Muscle layer of colon (tissue), 2 donors: ENCODE data around the gene UACA.

Experiments
- H3K27ac ChIP-seq: one replicate; pipeline ENCODE4 v1.7.0; 2013; ENCODE audit warnings: low read depth, mild to moderate bottlenecking, low read length, moderate library complexity
- H3K27me3 ChIP-seq, 2 donors: one replicate each; pipeline ENCODE4 v1.7.0; 2013; ENCODE audit warnings: low read length in 2 of 2, mild to moderate bottlenecking in 2 of 2; ENCODE audit not compliant: insufficient read depth in 2 of 2, control insufficient read depth in 1 of 2
- H3K36me3 ChIP-seq: one replicate; pipeline ENCODE4 v1.7.0; 2013; ENCODE audit warnings: mild to moderate bottlenecking, low read length; ENCODE audit not compliant: insufficient read depth
- H3K4me1 ChIP-seq: one replicate; pipeline ENCODE4 v1.7.0; 2013; ENCODE audit warnings: mild to moderate bottlenecking, low read length; ENCODE audit not compliant: insufficient read depth
- H3K4me3 ChIP-seq, 2 donors: one replicate each; pipeline ENCODE4 v1.7.0; 2013; ENCODE audit warnings: low read length in 2 of 2, low read depth in 1 of 2, mild to moderate bottlenecking in 1 of 2, moderate library complexity in 1 of 2
- H3K9ac ChIP-seq: one replicate; pipeline ENCODE4 v1.7.0; 2013; ENCODE audit warnings: low read length
- H3K9me3 ChIP-seq: one replicate; pipeline ENCODE4 v1.7.0; 2013; ENCODE audit warnings: mild to moderate bottlenecking, low read length
- donor health status: abdominal sarcoma.
- donor health status: Adenocarcinoma of cecum.

Gene UACA

DNA sequence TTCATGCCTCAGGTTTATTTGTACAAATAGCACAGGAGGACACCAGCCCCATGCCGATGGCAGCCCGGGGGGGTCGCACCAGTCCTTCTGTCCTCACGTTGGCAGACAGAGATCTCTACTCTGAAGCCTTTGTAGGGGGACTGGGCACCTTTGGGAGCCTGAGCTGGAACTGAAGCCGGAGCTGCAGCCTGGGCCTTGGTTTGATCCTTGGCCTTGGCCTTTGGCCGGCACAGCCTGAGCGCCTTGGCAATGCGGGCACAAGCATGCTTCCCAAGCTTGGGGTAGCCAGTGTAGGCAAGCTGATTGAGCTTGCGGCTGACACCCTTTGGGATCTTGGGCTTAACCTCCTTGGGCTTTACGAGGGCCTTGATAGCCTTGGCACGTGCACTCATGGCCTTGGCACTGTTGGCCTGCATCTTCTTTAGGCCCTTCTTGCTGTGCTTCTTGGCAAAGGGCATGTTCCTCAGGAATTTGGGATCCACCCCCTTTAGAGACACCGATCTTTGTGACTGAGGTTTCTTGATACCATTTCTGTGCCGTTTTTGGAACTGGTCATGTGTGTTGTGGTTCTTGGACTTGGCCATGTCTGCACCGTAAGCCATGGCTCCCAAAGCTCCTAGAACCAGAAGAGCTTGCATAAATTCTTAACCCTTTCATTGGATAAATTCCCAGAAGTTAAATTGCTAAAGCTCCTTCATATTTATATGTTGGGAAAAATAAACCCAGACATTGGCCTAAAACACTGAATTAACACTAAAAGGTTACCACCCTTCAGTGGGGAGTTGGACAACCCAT lies 33.4 kb upstream of the UACA start:
- no peaks in the 10 kb centered on the region for H3K27me3 ChIP-seq
- no peaks in the 10 kb centered on the region for H3K36me3 ChIP-seq
- no peak overlapping the region for H3K9ac ChIP-seq
- no peak overlapping the region for H3K27ac ChIP-seq
- H3K9me3 ChIP-seq = no peaks in the 10 kb centered on the region
- no peaks in the 10 kb centered on the region for H3K4me1 ChIP-seq
- H3K4me3 ChIP-seq = no peak overlapping the region

DNA sequence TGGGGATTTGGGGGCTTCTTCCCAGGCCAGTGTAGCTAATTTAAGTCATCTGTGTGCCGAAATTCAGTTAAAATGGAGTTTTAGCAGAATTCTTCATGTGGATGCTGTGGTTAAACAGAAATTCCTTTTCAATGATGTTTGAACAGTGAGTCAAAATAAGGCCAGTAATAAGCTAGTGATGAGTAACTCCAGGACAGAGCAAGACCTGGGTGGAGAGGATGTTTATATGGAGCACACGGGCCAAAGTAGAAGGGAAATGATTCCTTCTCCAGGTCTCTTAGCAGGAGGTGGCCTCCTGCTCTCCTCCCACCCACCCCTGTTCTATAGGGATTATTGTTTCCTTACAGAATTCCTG lies 31.9 kb upstream of the UACA start:
- Histone ChIP-seq H3K9me3 (no peaks in the 10 kb centered on the region), H3K36me3 (no peaks in the 10 kb centered on the region), H3K9ac (no peak overlapping the region), H3K4me1 (no peaks in the 10 kb centered on the region), H3K27me3 (no peaks in the 10 kb centered on the region), H3K27ac (no peak overlapping the region), H3K4me3 (no peak overlapping the region)

DNA sequence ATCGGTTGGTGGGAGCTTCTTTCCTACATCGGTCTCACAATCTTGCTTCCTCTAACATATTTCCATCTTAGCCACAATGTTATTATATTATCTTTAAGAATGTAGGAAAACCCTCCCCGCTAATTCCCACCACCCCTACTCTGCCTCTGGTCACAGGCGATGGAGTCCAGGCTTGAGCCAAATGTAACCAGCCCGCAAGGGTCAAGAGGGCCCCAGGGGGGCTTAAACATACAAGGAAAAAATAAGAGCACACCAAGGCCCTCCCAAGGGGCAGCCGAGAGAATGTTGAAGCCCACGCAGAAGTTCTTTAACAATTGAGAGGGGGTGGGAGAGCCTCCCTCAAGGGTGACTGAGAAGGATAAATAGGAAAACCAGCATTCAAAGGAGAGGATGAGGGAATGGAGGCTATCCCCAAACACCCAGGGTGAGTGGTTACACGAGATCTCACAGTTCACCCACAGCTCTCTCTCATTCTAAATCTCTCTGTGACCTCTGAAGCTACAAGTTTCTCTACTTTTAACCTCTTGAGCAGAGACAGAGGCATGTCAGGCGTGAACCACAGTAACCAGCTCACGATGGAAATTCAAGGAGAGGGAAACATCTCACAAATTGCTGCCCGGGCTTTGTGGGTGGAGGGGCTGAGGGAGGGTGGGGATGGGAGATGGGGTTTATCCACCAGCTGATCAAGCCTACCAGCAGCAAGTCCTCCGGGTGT lies 31.4 kb upstream of the UACA start:
- Histone ChIP-seq H3K27ac (no peak overlapping the region), H3K4me3 (no peak overlapping the region), H3K27me3 (no peaks in the 10 kb centered on the region), H3K9ac (no peak overlapping the region), H3K36me3 (no peaks in the 10 kb centered on the region), H3K9me3 (no peaks in the 10 kb centered on the region), H3K4me1 (no peaks in the 10 kb centered on the region)

DNA sequence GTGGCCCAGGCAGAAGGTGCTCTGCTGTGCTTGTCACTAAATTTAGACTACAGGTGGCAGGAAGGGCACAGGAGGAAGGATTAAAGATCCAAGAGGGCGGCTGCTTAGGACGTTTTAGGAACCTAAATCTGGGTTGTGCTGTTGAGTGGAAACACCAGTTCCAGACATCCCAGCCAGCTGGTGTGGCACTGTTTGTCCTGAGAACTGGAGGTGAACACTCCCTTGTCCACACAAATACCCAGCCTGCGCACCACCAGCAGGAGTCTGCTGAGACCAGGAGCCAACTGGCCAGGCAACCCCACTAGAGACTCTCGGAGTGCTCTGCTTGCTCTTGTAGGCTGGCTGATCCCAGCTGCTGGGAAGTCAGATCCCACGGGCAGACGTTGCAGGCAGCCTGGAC lies 30.3 kb upstream of the UACA start:
- Histone ChIP-seq H3K27me3 (no peaks in the 10 kb centered on the region), H3K27ac (no peak overlapping the region), H3K36me3 (no peaks in the 10 kb centered on the region)

DNA sequence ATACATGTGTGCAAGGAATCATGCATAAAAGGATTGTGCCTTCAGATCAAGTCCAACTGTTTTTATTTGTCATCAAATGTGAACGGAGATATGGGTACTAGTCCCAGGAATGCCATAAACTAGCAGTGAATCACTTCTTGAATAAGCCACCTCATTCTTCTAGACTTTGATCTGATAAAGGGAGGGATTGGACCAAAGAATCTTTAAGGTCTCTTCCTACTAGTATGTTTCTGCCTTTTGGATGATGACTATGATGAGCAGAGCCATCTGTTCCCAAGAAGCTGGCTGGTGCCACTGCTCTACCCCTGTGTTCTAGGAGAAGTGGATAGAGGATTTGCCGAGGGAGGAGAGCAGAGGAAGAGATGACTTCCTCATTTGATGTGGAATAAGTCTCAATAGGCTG lies 28.8 kb upstream of the UACA start:
- Histone ChIP-seq H3K27me3 (no peaks in the 10 kb centered on the region), H3K4me1 (no peaks in the 10 kb centered on the region), H3K36me3 (no peaks in the 10 kb centered on the region), H3K9ac (no peak overlapping the region), H3K9me3 (no peaks in the 10 kb centered on the region), H3K4me3 (no peak overlapping the region), H3K27ac (no peak overlapping the region)

More for the DNA sequence above, 30.3 kb upstream of the UACA start:
- Histone ChIP-seq H3K9me3 (no peaks in the 10 kb centered on the region), H3K9ac (no peak overlapping the region), H3K4me1 (no peaks in the 10 kb centered on the region), H3K4me3 (no peak overlapping the region)

DNA sequence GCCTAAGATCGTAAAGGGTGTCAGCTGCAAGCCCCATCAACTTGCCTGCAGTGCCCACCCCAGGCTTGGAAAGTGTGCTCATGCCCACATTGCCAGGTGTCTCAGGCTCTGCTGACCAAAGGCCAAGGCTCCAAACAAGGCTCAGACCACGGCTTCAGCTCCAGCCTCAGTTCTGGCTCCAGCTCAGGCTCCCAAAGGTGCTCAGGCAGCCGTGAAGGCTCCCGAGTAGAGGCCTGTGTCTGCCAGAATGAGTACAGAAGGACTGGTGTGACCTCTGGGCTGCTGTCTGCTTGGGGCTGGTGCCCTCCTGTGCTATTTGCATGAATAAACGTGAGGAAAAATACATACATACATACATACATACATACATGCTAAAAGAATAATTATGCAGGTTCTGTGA lies 27.9 kb upstream of the UACA start:
- Histone ChIP-seq H3K27me3 (no peaks in the 10 kb centered on the region), H3K27ac (no peak overlapping the region), H3K36me3 (no peaks in the 10 kb centered on the region), H3K4me3 (no peak overlapping the region), H3K9ac (no peak overlapping the region), H3K9me3 (no peaks in the 10 kb centered on the region), H3K4me1 (no peaks in the 10 kb centered on the region)

DNA sequence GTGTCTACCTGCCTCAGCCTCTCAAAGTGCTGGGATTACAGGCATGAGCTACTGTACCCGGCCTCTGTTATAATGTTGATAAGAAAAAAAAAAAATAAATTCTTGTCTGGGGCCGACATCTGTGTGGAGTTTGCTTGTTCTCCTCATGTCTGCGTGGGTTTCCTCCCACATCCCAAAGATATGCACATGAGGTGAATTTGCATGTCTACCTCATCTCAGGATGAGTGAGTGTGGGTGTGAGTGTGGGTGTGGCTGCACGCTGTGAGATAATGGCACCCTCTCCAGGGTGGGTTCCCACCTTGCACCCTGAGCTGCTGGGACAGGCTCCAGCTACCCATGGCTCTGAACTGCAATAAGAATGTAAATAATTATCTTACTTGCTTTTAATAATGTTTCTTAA lies 25.9 kb upstream of the UACA start:
- Histone ChIP-seq H3K36me3 (no peaks in the 10 kb centered on the region), H3K4me1 (no peaks in the 10 kb centered on the region), H3K9ac (no peak overlapping the region), H3K9me3 (no peaks in the 10 kb centered on the region), H3K27ac (no peak overlapping the region), H3K4me3 (no peak overlapping the region), H3K27me3 (no peaks in the 10 kb centered on the region)

DNA sequence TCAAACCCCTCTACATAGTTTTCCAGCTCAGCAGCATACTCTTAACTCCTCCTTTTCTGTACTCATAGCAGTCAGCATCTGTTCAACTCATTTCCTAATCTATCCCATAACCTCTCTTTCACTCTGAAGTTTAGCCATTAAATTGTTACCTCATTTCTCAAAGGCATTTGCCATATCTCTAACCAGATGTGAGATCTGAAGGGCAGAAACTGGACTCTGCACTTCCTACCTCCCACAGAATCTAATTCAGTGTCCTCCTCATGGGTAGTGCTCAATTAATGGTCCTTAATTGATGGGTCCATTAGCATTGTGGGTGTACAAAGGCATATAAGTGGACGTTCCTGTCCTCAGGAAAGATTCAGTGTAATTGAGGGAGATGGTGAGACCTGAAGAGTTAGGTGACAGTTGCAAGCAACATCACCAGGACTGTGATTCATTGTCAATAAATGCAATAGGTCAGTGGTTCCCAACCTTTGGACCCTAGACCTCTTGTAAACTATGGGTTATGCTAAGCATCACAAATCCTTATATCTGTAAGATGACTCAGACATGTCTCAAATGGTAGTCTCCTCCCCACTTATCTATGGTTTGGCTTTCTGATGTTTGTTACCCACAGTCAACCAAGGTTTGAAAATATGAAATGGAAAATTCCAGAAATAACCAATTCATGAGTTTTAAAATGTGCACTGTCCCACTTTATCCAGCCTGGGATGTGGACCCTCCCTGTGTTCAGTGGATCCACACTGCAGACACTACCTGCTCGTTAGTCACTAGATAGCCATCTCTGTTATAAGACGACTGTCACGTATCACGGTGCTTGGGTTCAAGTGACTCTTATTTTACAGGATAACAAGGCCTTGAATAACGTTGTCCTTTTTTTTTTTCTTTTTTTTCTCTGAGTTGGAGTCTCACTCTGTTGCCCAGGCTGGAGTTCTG lies 25.0 kb upstream of the UACA start:
- H3K27me3 ChIP-seq = no peaks in the 10 kb centered on the region
- H3K36me3 ChIP-seq = no peaks in the 10 kb centered on the region
- H3K9me3 ChIP-seq = no peaks in the 10 kb centered on the region
- no peak overlapping the region for H3K27ac ChIP-seq
- no peaks in the 10 kb centered on the region for H3K4me1 ChIP-seq
- no peak overlapping the region for H3K9ac ChIP-seq
- H3K4me3 ChIP-seq = no peak overlapping the region

DNA sequence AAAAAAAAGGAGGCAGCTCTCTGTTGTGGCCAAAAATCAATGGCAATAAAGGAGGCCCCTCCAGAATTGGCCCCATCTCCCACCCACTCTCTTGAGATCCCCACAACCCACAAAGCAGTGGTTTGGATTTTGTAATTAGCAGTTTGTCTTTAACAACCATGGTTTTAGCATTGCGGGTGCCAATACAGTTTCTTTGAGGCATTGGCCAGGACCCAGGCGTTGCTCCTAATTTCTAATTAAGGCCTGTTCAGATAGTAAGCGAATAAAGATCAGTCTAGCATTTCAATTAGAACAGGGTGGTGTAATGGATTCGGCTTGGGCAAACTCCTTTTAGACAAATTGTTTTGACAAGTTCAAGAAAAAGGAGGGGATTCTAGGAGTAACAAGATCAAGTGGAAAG lies 23.6 kb upstream of the UACA start:
- H3K9ac ChIP-seq = no peak overlapping the region
- no peaks in the 10 kb centered on the region for H3K4me1 ChIP-seq
- H3K4me3 ChIP-seq = no peak overlapping the region
- H3K27ac ChIP-seq = no peak overlapping the region
- no peaks in the 10 kb centered on the region for H3K27me3 ChIP-seq
- H3K36me3 ChIP-seq = no peaks in the 10 kb centered on the region
- H3K9me3 ChIP-seq = no peaks in the 10 kb centered on the region

DNA sequence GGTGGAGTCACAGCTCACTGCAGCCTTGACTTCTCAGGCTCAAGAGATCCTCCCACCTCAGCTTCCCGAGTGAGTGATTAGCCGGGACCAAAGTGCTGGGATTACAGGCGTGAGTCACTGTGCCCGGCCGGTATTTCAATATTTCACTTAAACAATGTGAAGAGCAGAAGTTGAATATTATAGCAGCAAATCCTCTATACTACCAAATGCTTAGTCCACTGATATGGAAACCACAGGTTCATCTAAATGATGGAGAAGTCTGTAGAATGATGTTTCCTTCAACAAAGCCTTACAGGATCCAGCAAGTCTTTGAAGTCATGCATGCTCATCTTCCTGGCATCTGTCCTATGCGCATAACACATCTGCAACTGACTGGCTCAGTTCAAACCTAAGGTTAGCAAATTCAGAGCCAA lies 20.3 kb upstream of the UACA start:
- no peaks in the 10 kb centered on the region for H3K27me3 ChIP-seq
- H3K4me3 ChIP-seq = no peak overlapping the region
- H3K27ac ChIP-seq = no peak overlapping the region
- no peak overlapping the region for H3K9ac ChIP-seq
- no peaks in the 10 kb centered on the region for H3K4me1 ChIP-seq
- H3K36me3 ChIP-seq = no peaks in the 10 kb centered on the region
- H3K9me3 ChIP-seq = no peaks in the 10 kb centered on the region

DNA sequence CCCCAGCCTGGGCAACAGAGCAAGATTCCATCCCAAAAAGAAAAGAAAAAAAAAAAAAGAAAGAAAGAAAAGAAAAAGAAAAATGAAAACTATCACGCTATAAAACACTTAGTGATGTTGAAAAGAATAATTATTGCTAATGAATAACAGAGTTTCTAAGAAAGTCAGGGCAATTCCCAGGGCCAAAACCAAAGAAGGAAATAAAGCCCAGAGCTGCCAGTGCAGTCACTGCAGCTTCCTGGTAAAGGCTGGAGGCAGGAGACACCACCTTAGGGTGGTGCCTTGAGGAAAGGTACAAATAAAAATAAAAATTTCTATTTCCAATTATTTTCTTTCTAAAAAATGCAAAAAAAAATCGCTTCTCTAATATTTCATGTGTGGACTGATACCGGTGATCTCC lies 19.7 kb upstream of the UACA start:
- Histone ChIP-seq H3K27ac (no peak overlapping the region), H3K36me3 (no peaks in the 10 kb centered on the region), H3K9ac (no peak overlapping the region), H3K4me3 (no peak overlapping the region), H3K9me3 (no peaks in the 10 kb centered on the region), H3K27me3 (no peaks in the 10 kb centered on the region), H3K4me1 (no peaks in the 10 kb centered on the region)
